ENCODE data around the gene CTNNA2.
"Not testable (repeated sequence)": the region's sequence is repeated elsewhere in the genome, so short reads cannot be mapped to it uniquely, and the experiment has no call there.

The CTNNA2 gene

GRCh38 chr2:80092474-80092873, 579.6 kb downstream of the CTNNA2 start:
- TF ChIP-seq EZH2phosphoT487 (IDR thresholded peaks at IDR 0.05; ENCODE audit: low read depth) (no peak), CTCF (IDR thresholded peaks at IDR 0.05; ENCODE audit: low read depth, low read length) (no peak)
- H3K4me2 ChIP-seq (ENCODE audit: low read length) = no peak overlapping the region

GRCh38 chr2:80098503-80098902, 585.7 kb downstream of the CTNNA2 start:
- not testable (repeated sequence) for H3K4me3 ChIP-seq (ENCODE audit: low read length)

More at GRCh38 chr2:80092474-80092873, 579.6 kb downstream of the CTNNA2 start:
- H3K9ac ChIP-seq (ENCODE audit: low read length) = no peak overlapping the region
- H3K79me2 ChIP-seq (ENCODE audit: low read length) = no peaks in the 10 kb centered on the region
- no peak overlapping the region for H2AFZ ChIP-seq (ENCODE audit: low read depth, low read length)
- H3K36me3 ChIP-seq (replicated peaks; ENCODE audit: low read depth, low read length) = no peaks in the 10 kb centered on the region
- no peak overlapping the region for H3K27ac ChIP-seq (ENCODE audit: low read length)
- no peaks in the 10 kb centered on the region for H3K9me3 ChIP-seq (ENCODE audit: insufficient read depth, low read length)
- H3K4me1 ChIP-seq (ENCODE audit: low read length) = no peaks in the 10 kb centered on the region
- H3K27me3 ChIP-seq (ENCODE audit: low read depth, low read length) = no peaks in the 10 kb centered on the region
- H4K20me1 ChIP-seq (ENCODE audit: insufficient read depth, low read length) = no peaks in the 10 kb centered on the region
- no peak overlapping the region for H3K4me3 ChIP-seq (ENCODE audit: low read length)

GRCh38 chr2:80102026-80102425, 589.2 kb downstream of the CTNNA2 start:
- no peaks in the 10 kb centered on the region for H3K9me3 ChIP-seq (ENCODE audit: insufficient read depth, low read length)
- no peaks in the 10 kb centered on the region for H3K79me2 ChIP-seq (ENCODE audit: low read length)
- no peak overlapping the region for H3K9ac ChIP-seq (ENCODE audit: low read length)
- no peak overlapping the region for H2AFZ ChIP-seq (ENCODE audit: low read depth, low read length)
- H3K4me1 ChIP-seq (ENCODE audit: low read length) = no peaks in the 10 kb centered on the region
- H3K4me3 ChIP-seq (ENCODE audit: low read length) = no peak overlapping the region
- no peaks in the 10 kb centered on the region for H4K20me1 ChIP-seq (ENCODE audit: insufficient read depth, low read length)
- no peak for TF ChIP-seq CTCF (IDR thresholded peaks at IDR 0.05; ENCODE audit: low read depth, low read length)
- no peak for TF ChIP-seq EZH2phosphoT487 (IDR thresholded peaks at IDR 0.05; ENCODE audit: low read depth)
- no peak overlapping the region for H3K4me2 ChIP-seq (ENCODE audit: low read length)
- H3K27ac ChIP-seq (ENCODE audit: low read length) = no peak overlapping the region
- H3K27me3 ChIP-seq (ENCODE audit: low read depth, low read length) = no peaks in the 10 kb centered on the region
- no peaks in the 10 kb centered on the region for H3K36me3 ChIP-seq (replicated peaks; ENCODE audit: low read depth, low read length)

More at GRCh38 chr2:80098503-80098902, 585.7 kb downstream of the CTNNA2 start:
- H3K4me1 ChIP-seq (ENCODE audit: low read length); H3K27ac ChIP-seq (ENCODE audit: low read length); H3K9me3 ChIP-seq (ENCODE audit: insufficient read depth, low read length); H2AFZ ChIP-seq (ENCODE audit: low read depth, low read length); H3K27me3 ChIP-seq (ENCODE audit: low read depth, low read length); H3K9ac ChIP-seq (ENCODE audit: low read length); H3K36me3 ChIP-seq (replicated peaks; ENCODE audit: low read depth, low read length); H3K79me2 ChIP-seq (ENCODE audit: low read length); H4K20me1 ChIP-seq (ENCODE audit: insufficient read depth, low read length); H3K4me2 ChIP-seq (ENCODE audit: low read length): not testable (repeated sequence)

GRCh38 chr2:80105015-80105640, 592.3 kb downstream of the CTNNA2 start:
- H3K36me3 ChIP-seq (replicated peaks; ENCODE audit: low read depth, low read length) = no peaks in the 10 kb centered on the region
- H3K9me3 ChIP-seq (ENCODE audit: insufficient read depth, low read length) = no peaks in the 10 kb centered on the region
- H3K79me2 ChIP-seq (ENCODE audit: low read length) = no peaks in the 10 kb centered on the region
- no peak overlapping the region for H2AFZ ChIP-seq (ENCODE audit: low read depth, low read length)
- no peaks in the 10 kb centered on the region for H3K4me1 ChIP-seq (ENCODE audit: low read length)
- TF ChIP-seq CTCF (IDR thresholded peaks at IDR 0.05; ENCODE audit: low read depth, low read length) (no peak), EZH2phosphoT487 (IDR thresholded peaks at IDR 0.05; ENCODE audit: low read depth) (no peak)
- no peaks in the 10 kb centered on the region for H4K20me1 ChIP-seq (ENCODE audit: insufficient read depth, low read length)
- H3K27me3 ChIP-seq (ENCODE audit: low read depth, low read length) = no peaks in the 10 kb centered on the region
- no peak overlapping the region for H3K4me3 ChIP-seq (ENCODE audit: low read length)
- H3K9ac ChIP-seq (ENCODE audit: low read length) = no peak overlapping the region
- no peak overlapping the region for H3K27ac ChIP-seq (ENCODE audit: low read length)
- H3K4me2 ChIP-seq (ENCODE audit: low read length) = no peak overlapping the region

Data from OCI-LY3 (cell line).